MCF 10A (cell line): ENCODE results near the gene PITPNM3. TPM values are rescaled to one million over a fixed set of nuclear protein-coding genes. Genes with fewer than 3 reads are reported as not detected.

Experiments used
- BruUV-seq: library from RNA; stranded (reverse); fragments of 400-500 nt; replicated peaks from 2 replicates; lab custom pipeline; 2021; lab: Mats Ljungman, UMichigan
- CTCF ChIA-PET: fragments of 300-600 bp; sonication (Branson Sonifier 250); formaldehyde crosslinking; extraction: SDS; loops from one replicate; lab custom pipeline; 2021; ENCODE audit warnings: antibody characterized with exemption, inconsistent platforms; lab: Yijun Ruan, JAX
- POLR2A ChIA-PET: fragments of 300-600, 350-650 bp; sonication (Branson Sonifier 250); formaldehyde crosslinking; extraction: SDS; loops from one replicate; lab custom pipeline; 2020; ENCODE audit warnings: antibody characterized with exemption, inconsistent platforms; lab: Yijun Ruan, JAX
- DNase-seq: peaks from one replicate; pipeline ENCODE4 v3.0.0-alpha.2; 2018; ENCODE audit not compliant: unreplicated experiment
- H3K27ac Mint-ChIP-seq: one replicate; pipeline ENCODE4 v1.8.0; 2022; ENCODE audit warnings: mild to moderate bottlenecking, low read depth, mixed read lengths; ENCODE audit not compliant: unreplicated experiment
- H3K27me3 Mint-ChIP-seq: one replicate; pipeline ENCODE4 v1.8.0; 2022; ENCODE audit warnings: mixed read lengths; ENCODE audit not compliant: insufficient read depth, unreplicated experiment
- H3K36me3 Mint-ChIP-seq: one replicate; pipeline ENCODE4 v1.8.0; 2022; ENCODE audit warnings: mild to moderate bottlenecking, moderate library complexity, mixed read lengths; ENCODE audit not compliant: insufficient read depth, unreplicated experiment
- H3K4me1 Mint-ChIP-seq: one replicate; pipeline ENCODE4 v1.8.0; 2022; ENCODE audit warnings: mixed read lengths; ENCODE audit not compliant: insufficient read depth, unreplicated experiment
- H3K4me3 Mint-ChIP-seq: one replicate; pipeline ENCODE4 v1.8.0; 2022; ENCODE audit warnings: mild to moderate bottlenecking, moderate library complexity, mixed read lengths; ENCODE audit not compliant: unreplicated experiment
- H3K9me3 Mint-ChIP-seq: one replicate; pipeline ENCODE4 v1.8.0; 2022; ENCODE audit warnings: mixed read lengths; ENCODE audit not compliant: unreplicated experiment
- intact Hi-C: fragments of 100-400 bp; cut with micrococcal nuclease; formaldehyde crosslinking; loops from 2 replicates; pipeline ENCODE4 v1.14.1; 2022
- total RNA-seq: library from RNA; stranded (reverse); gene quantifications from 2 replicates; pipeline ENCODE4 v1.2.3, GENCODE V29; 2022
- TF ChIP-seq, protein P1 (sequence below): fragments of 200-600 bp; IDR thresholded peaks from one replicate; pipeline ENCODE4 v1.8.0; 2022; ENCODE audit warnings: antibody characterized with exemption, mild to moderate bottlenecking; ENCODE audit not compliant: unreplicated experiment

Gene PITPNM3
- total RNA-seq, 1 experiment from 2014 or later, result 22.8 TPM

DNA sequence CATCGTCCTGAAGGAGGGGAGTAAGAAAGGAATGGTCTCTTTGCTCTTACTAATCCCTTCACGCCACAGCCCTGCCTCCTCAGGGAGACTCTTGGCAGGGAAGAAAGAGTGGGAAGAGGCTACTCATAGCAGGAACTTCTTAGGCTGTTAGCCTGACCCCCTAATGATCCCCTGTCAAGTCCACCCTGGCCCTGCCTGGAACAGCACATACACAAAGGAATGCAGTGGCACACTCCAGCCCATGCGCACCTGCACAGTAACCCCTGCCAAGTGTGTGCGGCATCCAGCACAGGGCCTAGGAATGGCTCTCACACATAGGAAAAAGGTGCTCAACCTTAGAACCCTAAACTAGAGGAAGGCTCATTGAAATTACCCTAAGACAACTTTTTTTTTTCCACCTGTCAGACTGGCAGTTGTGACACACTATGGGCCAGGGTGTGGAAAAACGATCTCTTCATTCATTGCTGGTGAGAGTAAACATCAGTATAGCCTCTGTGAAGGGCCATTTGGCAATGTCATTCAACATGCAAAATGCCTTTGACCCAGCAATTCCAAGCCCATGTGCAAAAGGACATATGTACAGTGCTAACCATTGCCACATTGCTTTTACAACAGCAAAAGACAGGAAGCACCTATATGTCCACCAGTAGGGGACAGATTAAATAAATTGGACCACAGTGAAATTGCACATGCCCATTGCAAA, 62.0 kb downstream of the PITPNM3 start:
- intact Hi-C loops, result no loop called here
- CTCF ChIA-PET, result no interaction called here
- no peaks in the 10 kb centered on the region for H3K27me3 Mint-ChIP-seq
- POLR2A ChIA-PET, result interaction anchor here (1.4 kb wide), 1 partner anchor 12 kb away, joined by 4 read pairs; no protein-coding TSS in a partner anchor
- H3K27ac Mint-ChIP-seq, result peak overlapping the region; percentile 53
- no peak overlapping the region for H3K4me3 Mint-ChIP-seq
- peaks cover 6% of the 10 kb centered on the region for H3K36me3 Mint-ChIP-seq
- no peaks in the 10 kb centered on the region for H3K4me1 Mint-ChIP-seq
- BruUV-seq, result no TSS peak
- no peak for DNase-seq
- TF ChIP-seq, protein P1, sequence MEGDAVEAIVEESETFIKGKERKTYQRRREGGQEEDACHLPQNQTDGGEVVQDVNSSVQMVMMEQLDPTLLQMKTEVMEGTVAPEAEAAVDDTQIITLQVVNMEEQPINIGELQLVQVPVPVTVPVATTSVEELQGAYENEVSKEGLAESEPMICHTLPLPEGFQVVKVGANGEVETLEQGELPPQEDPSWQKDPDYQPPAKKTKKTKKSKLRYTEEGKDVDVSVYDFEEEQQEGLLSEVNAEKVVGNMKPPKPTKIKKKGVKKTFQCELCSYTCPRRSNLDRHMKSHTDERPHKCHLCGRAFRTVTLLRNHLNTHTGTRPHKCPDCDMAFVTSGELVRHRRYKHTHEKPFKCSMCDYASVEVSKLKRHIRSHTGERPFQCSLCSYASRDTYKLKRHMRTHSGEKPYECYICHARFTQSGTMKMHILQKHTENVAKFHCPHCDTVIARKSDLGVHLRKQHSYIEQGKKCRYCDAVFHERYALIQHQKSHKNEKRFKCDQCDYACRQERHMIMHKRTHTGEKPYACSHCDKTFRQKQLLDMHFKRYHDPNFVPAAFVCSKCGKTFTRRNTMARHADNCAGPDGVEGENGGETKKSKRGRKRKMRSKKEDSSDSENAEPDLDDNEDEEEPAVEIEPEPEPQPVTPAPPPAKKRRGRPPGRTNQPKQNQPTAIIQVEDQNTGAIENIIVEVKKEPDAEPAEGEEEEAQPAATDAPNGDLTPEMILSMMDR, result no peak
- no peaks in the 10 kb centered on the region for H3K9me3 Mint-ChIP-seq

DNA sequence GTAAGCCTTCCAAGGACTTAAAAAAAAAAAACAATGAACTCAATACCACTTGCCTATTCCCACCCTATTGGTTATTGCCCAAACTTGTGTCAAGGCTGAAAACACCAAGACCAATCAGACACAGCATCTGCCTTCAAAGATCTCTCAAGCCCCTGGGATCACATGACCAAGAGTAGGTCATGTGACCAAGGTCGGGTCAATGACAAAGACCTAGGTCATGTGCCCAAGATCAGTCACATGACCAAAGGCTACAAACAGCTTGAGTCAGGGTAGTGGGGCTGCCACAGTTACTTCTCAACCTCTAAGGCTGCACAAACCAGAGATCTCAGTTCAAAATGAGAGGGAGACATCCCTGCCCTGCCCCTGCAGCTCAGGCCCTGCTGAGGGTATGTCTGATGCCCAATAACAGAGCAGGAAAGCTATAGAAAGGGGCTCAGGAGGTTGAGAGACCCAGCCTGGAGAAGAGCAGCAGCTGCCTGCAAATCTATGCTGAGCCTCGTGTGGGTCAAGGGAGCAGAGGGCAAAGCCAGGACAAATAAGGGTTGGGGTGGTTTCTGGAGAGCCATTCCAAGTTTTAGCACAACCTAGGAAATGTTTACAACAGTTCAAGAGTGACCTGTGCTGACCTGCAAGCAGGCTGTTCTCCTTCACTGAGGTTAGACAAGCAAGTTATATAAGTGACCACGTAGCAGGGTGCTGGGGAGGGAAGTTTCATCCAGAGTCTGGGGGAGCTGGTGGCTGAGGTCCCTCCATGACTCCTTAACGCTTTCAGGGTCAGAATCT, 63.3 kb downstream of the PITPNM3 start:
- H3K4me1 Mint-ChIP-seq, result no peaks in the 10 kb centered on the region
- H3K4me3 Mint-ChIP-seq, result no peak overlapping the region
- H3K27me3 Mint-ChIP-seq, result no peaks in the 10 kb centered on the region
- H3K27ac Mint-ChIP-seq, result no peak overlapping the region
- no peak for DNase-seq
- H3K9me3 Mint-ChIP-seq, result no peaks in the 10 kb centered on the region
- ChIA-PET POLR2A (interaction anchor here (0.6 to 0.7 kb wide), 2 partner anchors 20 to 31 kb away, joined by 3 read pairs; no protein-coding TSS in a partner anchor), CTCF (interaction anchor here (1.0 to 1.2 kb wide), 2 partner anchors 14 to 21 kb away, joined by 3 to 4 read pairs; no protein-coding TSS in a partner anchor)
- intact Hi-C loops, result no loop called here
- H3K36me3 Mint-ChIP-seq, result peaks cover 6% of the 10 kb centered on the region
- TF ChIP-seq, protein P1, result no peak
- BruUV-seq, result no TSS peak

DNA sequence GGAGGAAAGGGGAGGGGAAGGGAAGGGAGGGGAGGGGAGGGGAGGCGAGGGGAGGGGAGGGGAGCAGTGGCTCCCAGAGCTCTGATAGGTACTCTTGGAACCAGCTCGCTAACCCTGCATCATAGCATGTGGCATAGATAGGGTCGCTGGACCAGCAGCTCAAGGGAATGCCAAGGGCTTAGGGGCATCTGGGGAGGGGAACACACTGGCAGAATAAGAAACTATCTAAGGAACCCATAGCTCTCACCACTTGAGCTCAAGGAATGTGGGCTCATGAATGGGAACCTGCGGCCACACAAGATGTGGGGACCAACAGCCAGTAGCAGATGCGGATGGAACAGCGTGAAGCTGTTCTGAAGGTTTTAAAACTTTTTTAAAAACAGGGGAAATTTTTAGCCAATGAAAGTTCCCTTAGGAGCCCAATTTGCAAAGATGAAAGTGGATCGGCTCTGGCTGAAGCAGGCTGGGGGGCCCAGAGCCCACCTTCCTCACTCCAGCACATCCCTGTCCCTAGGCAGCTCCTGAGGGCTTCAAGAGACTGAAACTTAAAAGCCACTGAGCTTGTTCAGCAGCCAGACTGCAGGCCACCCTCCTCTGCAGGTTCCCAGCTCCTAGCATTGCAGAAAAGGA, 65.2 kb downstream of the PITPNM3 start:
- TF ChIP-seq, protein P1, result no peak

More for the DNA sequence above, 65.2 kb downstream of the PITPNM3 start:
- no peaks in the 10 kb centered on the region for H3K4me1 Mint-ChIP-seq
- H3K4me3 Mint-ChIP-seq, result no peak overlapping the region
- CTCF ChIA-PET, result interaction anchor here (0.6 to 1.4 kb wide), 3 partner anchors 18 to 583 kb away, joined by 3 to 4 read pairs (median 4); no protein-coding TSS in a partner anchor
- H3K9me3 Mint-ChIP-seq, result no peaks in the 10 kb centered on the region
- no TSS peak for BruUV-seq
- peaks cover 9% of the 10 kb centered on the region for H3K36me3 Mint-ChIP-seq
- no peak overlapping the region for H3K27ac Mint-ChIP-seq
- H3K27me3 Mint-ChIP-seq, result no peaks in the 10 kb centered on the region
- no peak for DNase-seq
- POLR2A ChIA-PET, result no interaction called here
- intact Hi-C loops, result no loop called here
